Measurements from ENCODE around the gene PLCL2.
A peak's percentile ranks its signal among the peaks of the same experiment; 100 is the strongest.

The PLCL2 gene

GRCh38 chr3:17014709-17015108, 130.0 kb downstream of the PLCL2 start:
- DNase-seq = no peak

- no peak for DNase-seq
These were observed 136.9 kb downstream of the PLCL2 start for GRCh38 chr3:17021614-17022013.

DNA sequence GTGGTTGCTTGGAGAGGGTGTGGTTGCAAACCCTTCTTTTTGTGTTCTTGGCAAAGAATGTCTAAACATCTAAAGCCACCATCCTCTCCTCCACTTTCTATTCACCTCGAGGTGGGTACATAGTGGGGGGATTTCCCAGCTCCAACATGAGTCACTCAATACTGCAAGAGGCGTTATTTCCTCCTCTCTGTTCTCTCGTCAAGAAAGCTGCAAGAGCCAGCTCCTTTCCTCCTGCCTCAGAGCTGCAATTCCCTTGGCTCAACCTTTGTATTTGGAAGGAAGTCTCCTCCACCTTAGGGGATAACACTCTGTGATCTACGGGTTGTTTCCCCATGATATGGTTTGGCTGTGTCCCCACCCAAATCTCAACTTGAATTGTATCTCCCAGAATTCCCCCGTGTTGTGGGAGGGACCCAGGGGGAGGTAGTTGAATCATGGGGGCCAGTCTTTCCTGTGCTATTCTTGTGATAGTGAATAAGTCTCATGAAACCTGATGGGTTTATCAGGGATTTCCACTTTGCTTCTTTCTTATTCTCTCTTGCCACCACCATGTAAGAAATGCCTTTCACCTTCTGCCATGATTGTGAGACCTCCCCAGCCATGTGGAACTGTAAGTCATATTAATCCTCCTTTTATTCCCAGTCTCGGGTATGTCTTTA, 138.4 kb downstream of the PLCL2 start:
- peak; percentile 36 for DNase-seq

- DNase-seq = peak; percentile 52
These were observed 140.9 kb downstream of the PLCL2 start for GRCh38 chr3:17025594-17026139.

- DNase-seq = no peak
These were observed 142.6 kb downstream of the PLCL2 start for GRCh38 chr3:17027318-17027717.

DNA sequence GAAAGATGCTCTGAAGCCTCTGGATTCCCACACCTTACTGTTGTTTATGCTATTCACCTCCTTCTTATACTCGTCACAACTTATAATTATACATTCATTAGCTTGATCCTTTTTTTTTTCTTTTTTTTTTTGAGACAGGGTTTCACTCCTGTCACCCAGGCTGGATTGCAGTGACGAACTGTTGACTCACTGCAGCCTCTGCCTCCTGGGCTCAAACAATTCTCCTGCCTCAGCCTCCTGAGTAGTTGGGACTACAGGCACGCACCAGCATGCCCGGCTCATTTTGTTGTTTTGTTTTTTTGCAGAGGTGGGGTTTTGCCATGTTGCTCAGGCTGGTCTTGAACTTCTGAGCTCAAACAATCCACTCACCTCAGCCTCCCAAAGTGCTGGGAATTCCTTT, 143.6 kb downstream of the PLCL2 start:
- DNase-seq = no peak

DNA sequence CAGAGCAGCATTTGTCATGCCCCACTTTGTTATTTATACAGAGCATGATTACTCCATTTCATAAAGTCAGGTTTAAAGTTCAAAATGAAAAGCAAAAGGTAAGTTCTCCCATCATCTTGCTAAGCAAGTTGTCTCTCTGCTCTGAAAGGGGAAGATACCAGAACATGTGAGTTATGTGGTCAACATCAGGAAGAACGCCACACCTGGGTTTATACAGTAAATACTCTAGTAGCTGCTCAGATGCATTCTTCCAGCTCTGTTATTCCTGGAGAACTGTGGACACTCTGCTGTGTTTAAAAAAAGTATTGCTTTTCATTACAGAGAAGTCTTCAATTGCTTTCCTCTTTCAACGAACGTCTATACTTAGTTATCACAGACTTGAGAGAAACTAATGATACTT, 145.7 kb downstream of the PLCL2 start:
- DNase-seq = no peak

DNA sequence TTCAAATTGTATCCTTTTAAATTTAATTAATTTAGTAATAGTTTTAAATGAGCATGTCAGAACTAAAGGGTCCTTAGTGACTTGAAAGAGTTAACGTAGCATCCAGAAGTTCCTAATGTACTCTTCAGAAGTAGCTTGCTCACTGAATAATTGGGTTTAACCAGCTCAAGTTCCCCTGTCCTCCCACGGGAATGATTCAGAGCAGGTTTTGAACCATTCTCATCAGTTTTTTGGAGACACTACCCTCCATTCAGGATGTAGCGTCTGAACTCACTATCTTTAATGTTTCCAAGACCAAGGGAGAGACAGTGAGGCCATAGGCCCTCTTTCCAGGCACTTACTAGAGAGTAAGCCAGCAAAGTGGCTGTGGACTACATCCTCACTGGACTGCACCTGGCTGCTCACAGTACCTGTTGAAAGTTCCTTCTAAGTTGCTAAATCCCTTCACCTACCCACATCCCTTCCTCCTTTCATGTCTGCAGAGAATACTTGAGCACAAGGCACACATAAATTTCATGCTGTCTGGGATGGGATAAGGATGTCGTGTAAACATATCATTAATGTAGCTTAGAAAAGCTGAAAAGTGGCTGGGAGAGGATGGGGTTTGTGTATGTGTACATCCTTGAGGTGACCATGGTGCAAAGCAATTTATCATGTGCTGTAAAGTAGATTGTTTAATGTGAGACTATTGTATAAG, 146.3 kb downstream of the PLCL2 start:
- no peak for DNase-seq

GRCh38 chr3:17032407-17033034, 147.8 kb downstream of the PLCL2 start:
- no peak for DNase-seq

DNA sequence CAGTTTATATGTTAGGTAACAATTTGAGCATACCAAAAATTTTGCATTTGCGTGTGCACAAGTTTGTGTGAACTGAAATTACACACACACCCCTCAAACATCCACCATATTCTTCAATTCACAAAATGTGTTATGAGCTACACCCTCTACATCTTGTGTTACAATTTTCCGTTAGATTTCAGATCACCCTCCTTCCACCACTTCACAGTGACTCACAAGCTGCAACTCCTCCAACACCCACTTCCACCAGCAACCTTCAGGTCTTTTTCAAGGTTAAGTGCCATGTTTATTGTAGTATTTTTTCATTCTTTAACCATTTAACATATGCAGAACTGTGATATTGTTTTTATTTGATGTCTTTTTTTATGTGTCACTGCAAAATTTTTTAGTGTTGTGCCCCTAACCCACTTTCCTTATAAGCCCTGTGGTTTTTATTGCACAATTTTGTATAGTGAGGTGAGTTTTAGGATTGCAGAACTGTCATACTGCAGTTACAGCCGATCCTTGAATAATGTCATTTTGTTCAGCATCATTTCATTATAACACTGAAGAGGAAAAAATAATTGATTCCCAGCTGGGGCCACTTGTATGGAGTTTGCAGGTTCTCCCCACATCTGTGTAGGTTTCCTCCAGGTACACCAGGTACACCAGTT, 148.9 kb downstream of the PLCL2 start:
- DNase-seq = no peak

- no peak for DNase-seq
These were observed 150.3 kb downstream of the PLCL2 start for GRCh38 chr3:17035033-17035432.

- no peak for DNase-seq
These were observed 151.2 kb downstream of the PLCL2 start for GRCh38 chr3:17035966-17036365.

- DNase-seq = no peak
These were observed 153.4 kb downstream of the PLCL2 start for GRCh38 chr3:17038141-17038540.

DNA sequence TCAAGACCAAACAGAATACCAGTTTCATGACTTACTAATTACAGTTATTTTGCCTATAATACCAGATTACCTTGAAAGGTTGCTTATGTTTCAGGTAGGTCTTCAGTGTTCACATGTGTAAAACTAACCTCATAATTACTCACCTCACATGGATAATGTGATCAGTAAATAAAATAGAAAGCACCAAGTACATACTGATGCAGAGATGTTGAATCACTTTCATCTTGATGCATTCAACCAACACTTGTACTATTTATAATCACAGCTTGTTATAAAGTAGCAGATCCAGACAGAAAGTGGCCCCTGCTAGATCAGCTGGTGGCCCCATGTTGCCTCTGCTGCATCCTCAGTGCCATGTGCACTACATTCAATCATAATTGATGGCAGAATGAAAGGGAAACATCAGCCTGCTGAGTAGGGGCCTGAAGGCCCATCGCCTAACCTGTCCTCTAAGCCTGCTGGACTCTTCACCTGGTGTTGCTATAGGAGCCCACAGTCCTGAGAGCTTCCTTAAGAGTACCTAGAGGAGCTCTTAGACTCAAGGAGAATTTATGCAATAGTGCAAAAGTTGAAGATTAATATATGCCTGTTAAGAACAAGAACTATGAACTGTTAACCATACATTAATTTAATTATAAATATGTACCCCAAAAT, 154.3 kb downstream of the PLCL2 start:
- DNase-seq = no peak

DNA sequence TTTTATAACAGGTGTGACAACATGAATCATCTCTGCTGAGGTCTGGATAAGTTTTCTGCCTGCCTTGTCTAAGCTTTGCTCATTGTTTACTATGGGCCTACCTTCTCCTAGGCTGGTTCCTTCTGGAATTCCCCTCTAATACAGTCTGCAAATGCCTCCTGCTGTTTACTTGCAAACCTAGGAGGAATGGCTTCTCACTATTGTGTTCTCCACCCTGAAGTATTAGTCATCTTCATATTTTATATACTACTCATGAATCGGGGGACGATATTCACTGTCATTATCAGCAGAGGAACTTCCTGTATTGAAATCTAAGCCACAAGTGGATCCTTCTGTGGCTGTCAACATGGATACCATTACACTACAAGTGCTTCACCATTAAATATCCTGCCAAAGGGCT, 154.8 kb downstream of the PLCL2 start:
- no peak for DNase-seq

DNA sequence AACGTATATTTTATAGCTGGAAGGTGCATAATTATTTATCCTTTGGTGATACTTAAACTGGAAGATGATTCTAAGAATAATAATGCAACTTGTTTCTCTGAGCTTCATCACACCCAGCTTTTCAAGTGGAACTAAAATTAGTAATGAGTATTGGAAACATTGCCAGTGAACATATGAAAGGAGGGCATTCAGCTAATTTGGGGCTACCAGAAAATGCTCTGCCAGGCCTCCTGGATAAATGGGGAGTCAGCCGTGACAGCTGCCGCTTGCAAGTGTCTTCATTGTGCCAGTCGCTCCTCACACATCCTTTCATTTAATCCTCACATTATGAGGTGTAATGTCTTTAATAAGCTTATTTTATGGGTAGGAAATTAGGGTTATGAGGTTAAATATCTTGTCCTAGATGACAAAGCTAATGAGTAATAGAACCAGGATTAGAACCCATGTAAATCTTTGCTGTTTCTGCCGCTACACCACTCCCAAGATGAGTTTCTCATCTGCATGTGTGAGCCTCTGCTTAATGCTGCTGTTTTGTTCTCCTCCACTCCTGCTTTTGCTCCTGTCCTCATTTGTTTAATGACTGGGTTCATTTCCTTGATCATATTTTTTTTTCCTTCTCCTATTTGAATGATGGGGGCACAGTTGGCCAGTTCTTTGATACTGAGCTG, 155.7 kb downstream of the PLCL2 start:
- no peak for DNase-seq

DNA sequence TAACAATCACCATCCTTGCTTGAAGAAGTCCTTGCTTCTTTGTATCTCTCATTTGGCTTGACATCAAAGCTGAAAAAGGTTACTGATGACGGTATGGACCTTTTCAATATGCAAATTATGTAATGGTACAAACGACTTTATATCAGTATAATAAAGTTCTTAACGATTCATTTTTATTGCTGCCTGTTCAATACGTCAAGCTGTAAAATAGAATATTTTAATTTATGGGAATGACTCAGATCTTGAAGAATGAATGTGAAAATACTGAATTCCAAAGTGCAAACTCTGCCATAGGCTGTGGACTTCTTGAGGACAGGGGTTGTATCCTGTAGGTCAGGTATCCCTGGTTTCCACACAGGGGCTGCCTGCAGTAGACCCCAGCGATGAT, 156.2 kb downstream of the PLCL2 start:
- no peak for DNase-seq

GRCh38 chr3:17044855-17045254, 160.1 kb downstream of the PLCL2 start:
- no peak for DNase-seq

- DNase-seq = no peak
These were observed 160.9 kb downstream of the PLCL2 start for GRCh38 chr3:17045705-17046104.

DNA sequence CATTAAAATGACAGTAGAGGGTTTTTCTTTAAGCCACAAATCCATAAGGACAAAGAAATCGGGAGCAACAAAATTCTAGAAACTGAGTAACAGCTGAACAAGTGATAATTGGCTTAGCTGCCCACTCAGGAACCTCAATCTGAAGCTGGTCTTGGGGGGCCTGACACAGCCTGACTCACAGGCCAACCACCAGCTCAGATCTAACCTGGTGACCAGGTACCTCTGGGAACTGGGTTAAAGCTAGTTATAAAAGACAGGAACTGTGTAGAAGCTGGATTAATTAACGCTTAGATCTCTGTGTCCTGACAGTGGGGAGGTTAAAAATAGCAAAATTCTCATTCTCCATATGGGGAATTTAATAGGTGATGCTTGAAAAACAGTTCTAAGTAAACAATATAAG, 161.9 kb downstream of the PLCL2 start:
- DNase-seq = no peak

GRCh38 chr3:17047162-17047561, 162.4 kb downstream of the PLCL2 start:
- DNase-seq = no peak

DNA sequence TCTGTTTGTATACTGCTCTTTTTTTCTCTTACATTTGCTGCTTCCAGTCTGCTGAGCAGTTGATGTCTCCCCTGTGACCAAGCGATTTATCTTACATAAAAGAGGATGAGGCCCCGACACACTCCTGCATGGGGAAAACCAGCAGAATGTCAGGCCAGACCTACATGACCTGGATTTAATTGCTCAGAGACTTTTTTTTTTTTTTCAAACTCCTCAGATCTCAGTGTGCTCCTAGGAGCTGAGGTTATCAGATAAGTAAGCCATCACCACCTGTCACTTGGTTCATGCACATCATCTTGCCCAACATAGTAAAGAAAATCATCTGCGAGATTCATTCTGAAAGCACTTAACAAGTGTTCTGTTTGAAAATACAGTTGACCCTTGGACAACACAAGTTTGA, 163.1 kb downstream of the PLCL2 start:
- DNase-seq = no peak

DNA sequence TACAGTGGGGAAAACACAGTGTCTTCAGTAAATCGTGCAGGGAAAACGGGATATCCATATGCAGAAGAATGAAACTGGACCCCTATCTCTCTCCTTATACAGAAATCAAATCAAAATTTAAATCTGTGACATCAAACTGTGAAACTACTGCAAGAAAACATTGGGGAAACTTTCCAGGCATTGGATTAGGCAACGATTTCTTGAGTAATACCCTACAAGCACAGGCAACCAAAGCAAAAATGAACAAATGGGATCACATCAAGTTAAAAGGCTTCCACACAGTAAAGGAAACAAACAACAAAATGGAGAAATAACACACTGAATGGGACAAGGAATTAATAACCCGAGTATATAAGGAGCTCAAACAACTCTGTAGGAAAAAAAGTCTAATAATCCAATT, 165.3 kb downstream of the PLCL2 start:
- DNase-seq = no peak
